Gastroesophageal sphincter (tissue), 3 donors: ENCODE results near the gene GRID2.

Source experiments
- EP300 ChIP-seq: sonication (generic); formaldehyde crosslinking; IDR thresholded peaks from one replicate; pipeline ENCODE4 v1.6.1; 2017; ENCODE audit warnings: antibody characterized with exemption, mild to moderate bottlenecking
- POLR2A ChIP-seq, 2 donors: fragments of 450-650 bp; IDR thresholded peaks; one replicate each; pipeline ENCODE4 v1.6.1; 2017; ENCODE audit warnings: antibody characterized with exemption in 2 of 2, mild to moderate bottlenecking in 2 of 2, moderate library complexity in 1 of 2
- TF ChIP-seq, protein P1 (sequence below), 4 experiments: fragments of 200-600 bp in 2 of 4; fragments of 450-650 bp in 2 of 4; sonication (generic) in 1 of 4; IDR thresholded peaks; one replicate each; pipeline ENCODE4 v1.5.1; 2017 to 2019; ENCODE audit warnings: antibody characterized with exemption in 4 of 4, mild to moderate bottlenecking in 2 of 4, moderate library complexity in 2 of 4

GRCh38 chr4:93342738-93343137, 1039.0 kb downstream of the GRID2 start:
- TF ChIP-seq, protein P1, sequence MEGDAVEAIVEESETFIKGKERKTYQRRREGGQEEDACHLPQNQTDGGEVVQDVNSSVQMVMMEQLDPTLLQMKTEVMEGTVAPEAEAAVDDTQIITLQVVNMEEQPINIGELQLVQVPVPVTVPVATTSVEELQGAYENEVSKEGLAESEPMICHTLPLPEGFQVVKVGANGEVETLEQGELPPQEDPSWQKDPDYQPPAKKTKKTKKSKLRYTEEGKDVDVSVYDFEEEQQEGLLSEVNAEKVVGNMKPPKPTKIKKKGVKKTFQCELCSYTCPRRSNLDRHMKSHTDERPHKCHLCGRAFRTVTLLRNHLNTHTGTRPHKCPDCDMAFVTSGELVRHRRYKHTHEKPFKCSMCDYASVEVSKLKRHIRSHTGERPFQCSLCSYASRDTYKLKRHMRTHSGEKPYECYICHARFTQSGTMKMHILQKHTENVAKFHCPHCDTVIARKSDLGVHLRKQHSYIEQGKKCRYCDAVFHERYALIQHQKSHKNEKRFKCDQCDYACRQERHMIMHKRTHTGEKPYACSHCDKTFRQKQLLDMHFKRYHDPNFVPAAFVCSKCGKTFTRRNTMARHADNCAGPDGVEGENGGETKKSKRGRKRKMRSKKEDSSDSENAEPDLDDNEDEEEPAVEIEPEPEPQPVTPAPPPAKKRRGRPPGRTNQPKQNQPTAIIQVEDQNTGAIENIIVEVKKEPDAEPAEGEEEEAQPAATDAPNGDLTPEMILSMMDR (IDR thresholded peaks at IDR 0.05): no peak
- TF ChIP-seq POLR2A (IDR thresholded peaks at IDR 0.05) (no peak), EP300 (no peak)
